Limb (tissue), 2 donors: ENCODE measurements around the gene TBC1D7.
A peak's percentile ranks its signal among the peaks of the same experiment; 100 is the strongest.

Experiments used
- DNase-seq, 2 donors: peaks; one replicate each; pipeline ENCODE4 v3.0.0-alpha.2; 2016; ENCODE audit errors: extremely low spot score in 2 of 2

TBC1D7 gene

GRCh38 chr6:13328076-13328874 lies at the start of gene TBC1D7:
Gene TBC1D7, minus strand, starts transcription at chr6:13328537. Its CDS starts 1,639 bp downstream, at chr6:13326898.
- peak; percentile 93 to 97 for DNase-seq

DNA sequence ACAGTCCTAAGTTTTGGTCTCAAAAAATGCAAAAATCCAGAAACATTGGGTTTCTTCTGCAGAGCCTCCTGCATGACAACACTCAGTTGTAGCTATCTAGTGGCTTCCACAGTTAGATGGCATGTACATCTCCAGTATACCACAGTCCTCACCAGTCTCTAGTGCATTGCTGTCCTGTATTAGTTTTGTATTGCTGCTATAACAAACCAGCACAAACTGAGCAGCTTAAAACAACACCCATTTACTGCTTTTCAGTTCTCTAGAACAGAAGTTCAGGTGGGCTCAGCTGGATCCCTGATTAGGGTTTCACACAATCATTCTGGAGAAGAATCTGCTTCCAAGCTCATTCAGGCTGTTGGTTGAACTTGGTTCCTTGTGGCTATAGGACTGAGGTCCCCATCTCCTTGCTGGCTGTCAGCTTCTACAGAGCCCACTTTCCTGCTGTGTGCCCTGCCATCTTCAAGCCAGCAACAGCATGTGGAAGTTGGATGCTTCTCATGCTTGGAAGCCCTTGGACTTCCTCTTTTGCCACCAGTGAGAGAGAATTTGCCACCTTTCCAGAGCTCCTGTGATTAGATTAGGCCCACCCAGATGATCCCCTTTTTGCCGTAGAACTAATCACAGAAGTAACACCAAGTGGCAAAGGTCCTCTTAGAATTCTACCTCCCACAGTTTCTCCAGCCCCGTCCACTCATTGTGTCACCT lies 48.9 kb upstream of the TBC1D7 start:
- DNase-seq, result no peak

GRCh38 chr6:13375360-13375878 lies 47.1 kb upstream of the TBC1D7 start:
- DNase-seq, result no peak

GRCh38 chr6:13373919-13374318 lies 45.6 kb upstream of the TBC1D7 start:
- no peak for DNase-seq

DNA sequence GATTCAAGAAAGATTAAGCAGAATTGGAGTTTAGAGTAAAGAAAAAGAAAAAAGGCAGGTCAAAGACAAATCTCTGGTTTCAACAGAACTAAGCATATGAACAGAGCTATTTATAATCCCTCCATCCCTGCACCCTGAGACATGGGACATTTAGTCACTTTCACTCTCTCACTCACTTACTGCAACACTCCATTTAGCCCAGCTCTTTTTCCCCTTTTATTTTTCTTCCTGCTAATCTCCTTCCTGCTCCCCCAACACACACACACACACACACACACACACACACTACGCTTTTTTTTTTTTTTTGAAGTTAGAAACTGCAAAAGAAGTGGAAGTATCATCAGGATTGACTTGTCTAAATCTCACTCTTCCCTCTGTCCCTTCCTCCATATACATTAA lies 45.1 kb upstream of the TBC1D7 start:
- DNase-seq, result no peak

GRCh38 chr6:13372688-13373487 lies 44.6 kb upstream of the TBC1D7 start:
- no peak for DNase-seq

DNA sequence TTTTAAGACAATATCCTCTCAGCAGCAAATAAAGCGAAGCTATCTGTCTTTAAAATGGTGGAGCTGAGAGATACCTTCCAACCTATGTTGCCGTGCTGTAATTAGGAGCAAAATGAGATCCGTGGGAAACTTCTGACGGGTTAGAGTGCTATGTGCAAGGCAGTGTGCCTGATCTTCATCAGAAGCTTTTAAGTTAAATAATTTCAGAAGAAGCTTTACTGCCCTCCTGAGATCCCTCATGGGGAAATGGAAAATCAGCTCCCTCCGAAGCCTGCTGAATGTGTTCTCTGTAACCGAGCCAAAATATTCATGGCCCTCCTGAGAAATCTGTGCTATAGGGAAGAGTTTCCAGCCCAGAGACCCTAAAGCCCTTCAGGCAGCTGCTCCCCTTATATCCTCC lies 43.7 kb upstream of the TBC1D7 start:
- no peak for DNase-seq

- DNase-seq, result no peak
These were observed 43.2 kb upstream of the TBC1D7 start for GRCh38 chr6:13371421-13372072.

DNA sequence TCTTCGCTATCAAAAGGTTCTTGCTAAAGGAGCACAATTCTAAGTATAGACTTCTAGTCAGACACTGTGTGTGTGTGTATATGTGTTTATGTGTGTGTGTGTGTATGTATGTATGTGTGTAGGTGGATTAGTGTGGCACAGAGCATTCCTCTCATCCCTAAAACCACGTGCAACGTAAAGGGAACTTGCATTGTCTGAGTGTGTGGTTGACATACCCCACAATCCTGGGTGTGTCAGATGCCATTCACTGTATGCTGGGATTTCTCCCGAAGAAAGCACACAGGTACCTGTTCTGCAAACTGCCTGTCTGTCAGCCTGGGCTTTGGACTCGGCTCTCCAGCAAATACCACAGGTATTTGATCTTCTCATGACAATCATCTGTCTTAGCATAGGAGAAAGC lies 42.3 kb upstream of the TBC1D7 start:
- no peak for DNase-seq

DNA sequence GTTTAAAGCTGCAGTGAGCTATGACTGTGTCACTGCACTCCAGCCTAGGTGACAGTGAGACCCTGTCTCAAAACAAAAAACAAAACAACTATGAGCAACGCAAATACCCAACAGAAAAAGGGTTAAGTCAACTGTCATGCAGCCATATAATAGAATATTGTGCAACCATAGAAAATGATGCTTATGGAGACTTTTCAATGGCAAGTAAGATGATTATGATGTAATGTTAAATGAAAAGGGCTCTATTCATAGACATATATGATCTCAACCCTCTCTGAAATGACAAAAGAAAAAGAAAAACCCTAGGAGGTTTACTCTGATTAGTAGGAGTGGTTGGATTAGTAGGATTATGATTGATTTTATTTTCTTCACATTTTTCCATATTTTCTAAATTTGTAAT lies 41.3 kb upstream of the TBC1D7 start:
- DNase-seq, result no peak

- DNase-seq, result no peak
These were observed 40.4 kb upstream of the TBC1D7 start for GRCh38 chr6:13368731-13369115.

GRCh38 chr6:13368079-13368730 lies 39.9 kb upstream of the TBC1D7 start:
- DNase-seq, result no peak

- DNase-seq, result no peak
These were observed 39.1 kb upstream of the TBC1D7 start for GRCh38 chr6:13367396-13367795.

DNA sequence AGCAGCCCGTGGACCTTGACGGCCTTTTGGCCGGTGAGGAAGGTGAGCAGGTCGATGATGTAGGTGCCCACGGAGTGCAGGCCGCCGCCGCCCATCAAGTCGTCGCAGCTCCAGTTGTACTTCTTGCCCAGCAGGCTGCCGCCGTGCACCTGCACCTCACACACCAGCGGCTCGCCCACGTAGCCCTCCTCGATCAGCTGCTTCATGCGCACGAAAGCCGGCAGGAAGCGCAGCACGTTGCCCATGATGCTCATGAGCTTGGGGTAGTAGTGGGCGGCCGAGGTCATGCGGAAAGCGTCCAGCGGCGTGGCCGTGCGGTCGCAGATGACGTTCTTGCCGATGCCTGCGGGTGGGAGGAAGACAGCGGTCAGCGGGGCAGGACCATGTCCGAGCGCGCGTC lies 37.0 kb upstream of the TBC1D7 start:
- no peak for DNase-seq

GRCh38 chr6:13364842-13365241 lies 36.5 kb upstream of the TBC1D7 start:
- DNase-seq, result no peak

GRCh38 chr6:13362412-13362811 lies 34.1 kb upstream of the TBC1D7 start:
- no peak for DNase-seq

DNA sequence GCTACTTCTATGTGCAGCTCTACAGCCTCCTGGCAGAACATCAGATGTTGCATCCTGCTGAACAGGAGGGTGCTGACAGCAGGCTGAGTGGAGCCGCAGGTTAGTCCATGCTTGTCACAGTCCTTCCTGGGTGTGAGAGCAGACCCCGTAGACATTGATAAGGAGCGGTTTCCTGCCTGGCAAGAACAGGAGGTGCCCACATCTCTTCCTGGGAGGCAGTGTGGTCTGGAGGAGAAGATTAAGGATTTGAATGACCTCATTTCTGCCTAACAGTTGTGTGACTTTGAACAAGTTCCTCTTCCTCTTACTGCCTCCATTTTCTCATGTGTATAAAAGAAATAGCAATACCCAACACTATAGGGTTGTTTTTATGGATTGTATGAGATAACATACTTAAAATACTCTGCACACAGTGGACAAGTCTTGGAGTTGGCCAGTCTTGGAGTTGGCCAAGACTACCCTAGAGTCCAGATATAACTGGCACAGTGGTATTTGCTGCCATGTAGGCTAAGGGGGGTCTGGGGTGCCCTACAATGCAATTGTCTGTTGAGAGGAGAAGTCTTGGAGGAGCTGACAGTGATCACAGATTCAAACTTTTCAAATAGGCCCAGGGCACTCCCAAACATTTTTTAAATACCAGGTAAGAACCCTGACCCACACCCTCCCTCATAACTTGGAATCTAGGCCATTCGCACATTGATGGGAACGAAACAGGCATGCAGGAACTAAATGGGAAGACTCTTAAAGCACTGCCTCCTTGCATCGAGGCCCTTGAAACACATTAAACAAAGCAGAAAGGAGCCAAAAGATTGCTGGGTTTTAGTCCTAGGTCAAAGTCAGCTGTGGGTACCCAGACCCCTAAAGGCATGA lies 32.6 kb upstream of the TBC1D7 start:
- DNase-seq, result no peak

- no peak for DNase-seq
These were observed 30.9 kb upstream of the TBC1D7 start for GRCh38 chr6:13359287-13359686.

- DNase-seq, result no peak
These were observed 30.2 kb upstream of the TBC1D7 start for GRCh38 chr6:13358511-13358910.

- DNase-seq, result peak in 1 of 2 donors; percentile 29
These were observed 29.3 kb upstream of the TBC1D7 start for GRCh38 chr6:13357551-13358075.
